GM19035 (cell line): ENCODE results near the gene SLC13A3.

ENCODE experiments used
- ATAC-seq: cut with Tn5 transposase; IDR thresholded peaks from one replicate; pipeline ENCODE4 v1.9.1; 2021; ENCODE audit not compliant: unreplicated experiment

The SLC13A3 gene

DNA sequence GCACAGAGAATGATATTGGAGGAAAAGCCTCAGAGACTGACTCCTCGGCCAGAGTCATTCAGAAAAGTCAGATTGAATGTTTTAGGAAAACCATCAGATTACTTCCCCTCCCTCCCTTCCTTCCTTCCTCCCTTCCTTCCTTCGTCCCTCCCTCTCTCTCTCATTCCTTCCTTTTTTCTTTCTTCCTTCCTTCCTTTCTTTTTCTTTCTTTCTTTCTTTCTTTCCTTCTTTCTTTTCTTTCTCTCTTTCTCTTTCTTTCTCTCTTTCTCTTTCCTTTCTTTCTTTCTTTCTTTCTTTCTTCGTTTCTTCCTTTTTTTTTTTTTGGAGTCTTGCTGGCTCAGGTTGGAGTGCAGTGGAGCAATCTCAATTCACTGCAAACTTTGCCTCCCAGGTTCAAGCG lies 108.2 kb downstream of the SLC13A3 start:
- ATAC-seq, result no peak

DNA sequence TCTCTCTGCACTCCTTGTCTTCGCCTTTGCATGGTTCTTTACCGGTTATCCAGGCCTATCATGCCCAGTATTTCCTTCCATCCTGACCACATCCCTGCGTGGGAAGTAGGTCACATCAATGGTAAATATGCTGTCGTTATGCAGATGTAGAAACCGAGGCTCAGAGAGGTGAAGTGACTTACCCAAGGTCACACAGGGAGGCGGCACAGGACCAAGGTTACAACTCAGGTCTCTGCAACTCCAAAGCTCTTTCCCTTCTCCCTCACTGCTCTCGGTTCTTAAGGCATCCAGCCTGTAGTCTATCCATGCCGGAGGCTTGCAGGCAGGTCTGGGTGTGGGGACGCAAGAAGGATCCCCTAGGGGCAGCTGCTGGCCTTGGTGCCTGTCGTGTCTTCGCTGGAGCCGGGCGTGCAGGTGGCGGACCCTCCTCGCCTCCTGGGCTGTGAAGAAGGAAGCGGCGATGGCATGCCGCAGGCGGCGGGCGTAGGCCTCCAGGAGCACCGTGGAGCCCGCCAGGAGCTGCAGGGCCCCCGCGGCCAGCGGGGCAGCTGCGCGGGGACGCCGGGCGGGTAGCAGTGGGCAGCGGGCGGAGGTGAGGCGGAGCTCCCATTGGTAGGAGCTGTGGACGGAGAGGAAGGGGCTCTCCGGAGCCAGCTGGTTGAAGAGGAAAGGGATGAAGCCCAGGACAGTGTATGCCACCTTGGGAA lies 109.9 kb downstream of the SLC13A3 start:
- no peak for ATAC-seq

DNA sequence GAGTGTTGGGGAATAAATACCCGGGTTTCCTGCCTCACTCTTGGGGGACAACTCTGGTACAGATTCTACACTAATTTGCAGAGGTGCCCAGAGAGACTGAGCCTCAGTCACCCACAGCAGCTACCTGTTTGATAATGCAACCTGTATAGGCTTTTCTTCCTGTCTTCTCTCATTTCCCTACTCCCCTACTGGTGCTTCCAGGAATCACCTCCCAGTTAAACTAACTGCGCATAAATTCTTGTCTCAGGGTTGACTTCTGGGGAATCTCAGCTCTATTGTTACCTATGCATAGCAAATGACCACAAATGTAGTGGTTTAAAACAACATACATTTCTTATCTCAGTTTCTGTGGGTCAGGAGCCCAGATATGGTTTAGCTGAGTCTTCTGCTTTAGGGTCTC lies 112.1 kb downstream of the SLC13A3 start:
- no peak for ATAC-seq

DNA sequence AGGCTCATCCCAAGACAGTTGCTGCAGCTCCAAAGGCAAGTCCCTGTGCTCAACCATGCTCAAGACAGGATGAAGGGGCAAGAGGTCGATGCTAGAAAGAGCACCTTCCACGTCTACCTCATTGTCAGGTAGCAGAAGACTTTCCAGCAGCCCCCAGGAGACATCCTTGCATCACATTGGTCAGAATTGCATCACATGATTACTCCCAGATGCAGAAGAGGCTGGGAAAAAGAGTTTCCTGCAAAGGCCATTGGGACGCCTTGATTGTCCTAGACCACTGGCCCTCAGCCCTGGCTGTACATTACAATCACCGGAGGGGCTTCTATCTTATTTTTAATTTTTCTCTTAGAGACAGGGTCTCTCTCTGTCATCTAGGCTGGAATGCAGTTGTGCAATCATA lies 120.6 kb downstream of the SLC13A3 start:
- ATAC-seq, result no peak

DNA sequence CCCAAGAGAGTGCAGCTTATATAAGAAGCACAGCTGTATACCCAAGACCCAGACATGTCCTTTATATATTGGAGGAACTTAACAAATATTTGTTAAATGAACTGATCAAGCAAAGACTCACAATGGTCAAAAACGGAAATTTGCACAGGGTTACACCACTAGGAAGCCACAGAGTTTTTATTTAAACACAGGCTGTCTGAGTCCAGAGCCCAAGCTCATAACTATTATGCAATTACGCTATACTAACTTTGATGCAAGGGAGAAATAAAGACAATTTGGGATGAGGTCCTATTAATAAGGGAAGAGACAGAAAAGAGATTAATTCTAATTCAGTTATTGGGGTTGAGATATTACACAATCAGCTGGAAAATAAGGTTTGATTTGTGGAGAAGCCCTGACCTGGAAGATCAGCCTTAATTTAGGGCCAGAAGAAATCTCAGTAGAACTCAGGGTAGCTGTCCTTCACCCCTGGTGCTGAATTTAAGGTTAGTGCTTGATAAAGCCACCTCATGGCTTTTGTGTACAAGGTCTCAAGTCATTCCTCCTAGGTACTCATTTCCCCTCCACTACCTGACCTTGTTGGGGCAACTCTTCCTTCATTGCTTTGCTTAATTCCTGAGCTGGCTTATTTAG lies 127.4 kb downstream of the SLC13A3 start:
- ATAC-seq, result no peak

DNA sequence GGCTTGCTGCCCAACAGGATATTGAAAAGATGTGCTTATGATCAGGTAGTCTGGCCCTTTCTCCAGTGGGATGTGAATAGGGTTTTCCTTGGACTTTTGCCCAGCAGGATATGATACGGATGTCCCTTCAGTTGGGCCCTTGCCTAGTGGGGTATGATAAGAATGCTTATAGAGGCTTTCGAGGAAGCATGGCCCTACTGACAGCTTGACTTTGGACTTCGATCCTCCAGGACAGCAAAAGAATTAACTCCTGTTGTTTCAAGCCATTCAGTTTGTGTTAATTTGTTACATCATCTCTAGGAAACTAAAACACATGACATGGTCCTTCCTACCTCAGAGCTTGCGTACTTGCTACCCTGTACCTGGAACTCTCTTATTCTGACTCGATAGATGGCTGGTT lies 128.2 kb downstream of the SLC13A3 start:
- ATAC-seq, result no peak

DNA sequence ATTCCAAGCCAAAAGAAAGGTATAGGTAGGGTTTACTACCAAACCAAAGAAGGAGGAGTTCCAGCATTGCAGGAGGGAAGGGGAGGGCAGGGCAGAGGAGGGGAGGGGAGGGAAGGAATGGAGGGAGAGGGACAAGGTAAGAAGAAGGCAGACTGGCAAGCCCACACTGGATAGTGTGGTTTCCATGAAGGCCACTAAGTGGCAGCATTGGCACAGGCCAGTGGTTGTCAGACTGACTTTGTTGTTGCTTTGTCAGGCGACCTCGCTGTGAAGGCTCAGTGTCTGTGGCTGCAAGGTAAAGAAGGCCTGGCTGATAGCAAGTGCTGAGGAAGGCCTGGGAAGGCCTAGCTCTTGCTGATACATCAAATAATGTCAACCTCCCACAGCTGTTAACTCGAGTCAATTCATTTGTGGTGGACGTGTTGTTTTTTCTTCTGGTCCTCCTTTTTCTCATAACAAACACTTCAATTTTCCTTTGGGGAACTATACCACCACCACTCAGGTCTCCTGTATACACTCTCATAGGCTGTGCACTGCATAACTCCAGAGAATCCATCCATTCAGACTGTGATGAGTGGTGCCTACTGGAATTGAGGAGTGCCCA lies 130.2 kb downstream of the SLC13A3 start:
- ATAC-seq, result no peak

DNA sequence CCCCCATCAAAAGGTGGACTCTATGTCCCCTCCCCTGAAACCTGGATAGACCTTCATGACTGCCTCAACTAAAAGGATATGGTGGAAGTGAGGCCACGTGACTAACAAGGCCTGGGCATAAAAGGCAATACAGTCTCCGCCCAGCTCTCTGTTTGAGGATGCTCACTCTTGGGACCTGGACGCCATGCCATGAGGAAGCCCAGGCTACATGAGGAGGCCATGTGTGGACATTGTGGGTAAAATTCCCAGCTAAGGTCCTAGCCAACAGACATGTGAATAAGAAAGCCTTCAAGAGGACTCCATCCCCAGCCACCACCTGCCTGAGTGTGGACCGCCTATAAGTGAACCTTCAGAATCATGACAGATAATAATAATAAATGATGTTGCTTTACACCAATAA lies 130.7 kb downstream of the SLC13A3 start:
- ATAC-seq, result no peak

DNA sequence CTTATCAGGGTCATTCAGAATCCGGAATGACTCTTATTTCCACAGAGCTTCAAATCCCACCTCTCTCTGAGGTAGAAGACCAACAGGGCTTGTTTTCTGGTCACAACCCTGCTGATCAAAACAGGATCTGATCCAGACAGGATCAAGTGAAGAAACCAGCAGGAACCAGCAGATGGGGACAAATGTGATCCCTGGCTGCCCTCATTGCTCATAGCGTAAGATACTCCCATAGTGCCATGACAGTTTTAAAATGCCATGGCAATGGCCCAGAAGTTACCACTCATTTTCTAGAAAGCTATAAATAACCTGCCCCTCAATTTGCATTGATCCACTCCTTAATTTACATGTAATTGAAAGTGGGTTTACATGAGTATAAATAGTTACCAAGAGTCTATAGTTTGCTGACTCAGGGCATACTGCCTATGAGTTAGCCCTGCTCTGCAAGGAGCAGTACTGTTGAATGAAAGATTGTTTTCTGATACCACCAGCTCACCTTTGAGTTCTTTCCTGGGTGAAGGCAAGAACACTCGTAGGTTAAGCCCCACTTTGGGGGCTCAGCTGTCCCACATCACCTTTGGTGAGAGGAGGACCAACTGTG lies 131.7 kb downstream of the SLC13A3 start:
- ATAC-seq, result no peak

DNA sequence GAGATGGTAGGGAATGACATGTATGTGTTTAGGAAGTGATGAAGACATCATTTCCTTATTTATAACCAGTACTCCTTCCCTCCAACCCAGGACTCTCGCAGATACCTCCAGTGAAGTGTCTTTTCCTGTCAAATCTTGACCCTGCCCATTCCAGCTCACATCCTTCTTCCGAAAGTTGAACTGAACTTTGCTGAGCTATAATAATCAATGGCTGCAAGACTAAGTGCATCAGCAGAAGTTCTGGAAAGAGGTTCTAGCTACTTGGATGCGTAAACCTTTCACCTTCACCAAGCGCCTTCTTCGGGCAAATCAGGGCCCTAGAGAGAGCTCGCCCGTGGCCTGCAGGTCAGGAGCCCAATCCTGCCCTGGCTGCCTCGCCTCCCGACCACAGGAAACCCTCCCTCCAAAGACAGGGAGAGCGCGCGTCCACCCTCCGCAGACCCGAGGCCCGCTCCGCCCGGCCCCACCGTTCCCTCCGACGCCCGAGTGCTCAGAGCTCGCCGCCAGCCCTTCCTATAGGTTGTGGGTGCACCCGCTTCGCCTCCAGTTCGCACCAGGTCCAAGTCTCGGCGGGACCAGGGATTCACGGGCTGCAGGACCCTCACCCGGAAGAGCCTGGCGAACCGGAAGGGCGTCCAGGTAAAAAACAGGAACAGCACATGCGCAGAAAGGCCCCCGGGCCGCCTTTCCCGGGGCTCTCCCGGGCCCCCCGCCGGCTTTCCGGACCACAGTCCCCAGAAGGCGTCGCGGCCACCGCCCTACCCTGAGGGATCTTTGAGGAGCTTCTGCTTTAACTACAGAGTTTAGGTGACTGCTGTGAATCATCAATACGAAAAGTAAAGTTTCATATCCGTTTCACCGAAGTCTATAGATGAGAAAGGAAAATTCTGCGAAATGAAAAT lies 138.1 kb downstream of the SLC13A3 start, which contains the start of gene ZNF334:
Gene ZNF334 (minus strand): TSS at position 617 of the 902 bp plus-strand sequence. CDS start 1,457 bp downstream, outside the sequence.
- ATAC-seq, result no peak

DNA sequence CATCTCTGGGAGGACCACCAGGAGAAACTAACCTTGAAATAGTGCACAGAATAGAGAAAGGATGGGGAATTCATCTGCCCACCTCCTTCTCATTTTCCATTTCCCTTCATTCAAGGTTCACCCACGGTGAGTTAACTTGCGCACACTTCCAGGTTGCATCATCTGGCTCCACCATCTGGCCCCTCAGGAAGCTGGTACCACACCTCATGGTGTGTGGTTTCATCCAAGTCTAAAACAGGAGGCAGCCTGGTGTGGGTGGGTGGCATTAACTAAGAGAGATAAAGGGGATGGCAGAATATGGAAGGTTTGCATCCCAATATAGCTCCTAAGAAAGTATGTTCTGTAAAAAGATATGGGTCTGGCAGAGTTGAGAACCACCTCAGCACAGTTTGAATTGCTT lies 141.7 kb downstream of the SLC13A3 start:
- no peak for ATAC-seq
